HG03432 (cell line): ENCODE measurements around the gene HACD3.
"Not testable (repeated sequence)": the region's sequence is repeated elsewhere in the genome, so short reads cannot be mapped to it uniquely, and the experiment has no call there.

Source experiments
- ATAC-seq: cut with Tn5 transposase; IDR thresholded peaks from one replicate; pipeline ENCODE4 v1.9.1; 2021; ENCODE audit warnings: mild to moderate bottlenecking, moderate library complexity; ENCODE audit not compliant: unreplicated experiment

Gene HACD3

DNA sequence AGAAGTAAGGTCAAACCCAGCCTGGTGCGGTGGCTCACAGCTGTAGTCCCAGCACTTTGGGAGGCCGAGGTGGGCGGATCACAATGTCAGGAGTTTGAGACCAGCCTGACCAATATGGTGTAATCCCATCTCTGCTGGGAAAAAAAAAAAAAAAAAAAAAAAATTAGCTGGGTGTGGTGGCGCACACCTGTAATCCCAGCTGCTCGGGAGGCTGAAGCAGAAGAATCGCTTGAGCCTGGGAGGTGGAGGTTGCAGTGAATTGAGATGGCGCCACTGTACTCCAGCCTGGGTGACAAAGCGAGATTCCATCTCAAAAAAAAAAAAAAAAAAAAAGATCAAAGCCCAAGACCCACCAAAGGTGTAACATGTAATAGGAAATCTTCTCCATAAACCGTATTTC is 19.0 kb downstream of the HACD3 start:
- not testable (repeated sequence) for ATAC-seq

GRCh38 chr15:65550681-65551098 is 20.4 kb downstream of the HACD3 start:
- ATAC-seq = no peak

- ATAC-seq = no peak
These were observed 20.9 kb downstream of the HACD3 start for GRCh38 chr15:65551183-65551582.

DNA sequence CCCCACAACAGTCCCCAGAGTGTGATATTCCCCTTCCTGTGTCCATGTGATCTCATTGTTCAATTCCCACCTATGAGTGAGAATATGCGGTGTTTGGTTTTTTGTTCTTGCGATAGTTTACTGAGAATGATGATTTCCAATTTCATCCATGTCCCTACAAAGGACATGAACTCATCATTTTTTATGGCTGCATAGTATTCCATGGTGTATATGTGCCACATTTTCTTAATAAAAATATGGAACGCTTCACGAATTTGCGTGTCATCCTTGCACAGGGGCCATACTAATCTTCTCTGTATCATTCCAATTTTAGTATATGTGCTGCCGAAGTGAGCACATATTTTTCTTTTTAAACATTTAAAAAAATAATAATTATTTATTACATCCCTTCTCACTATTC is 22.6 kb downstream of the HACD3 start:
- ATAC-seq = not testable (repeated sequence)

- no peak for ATAC-seq
These were observed 23.4 kb downstream of the HACD3 start for GRCh38 chr15:65553691-65554090.

- ATAC-seq = no peak
These were observed 26.4 kb downstream of the HACD3 start for GRCh38 chr15:65556622-65557021.

DNA sequence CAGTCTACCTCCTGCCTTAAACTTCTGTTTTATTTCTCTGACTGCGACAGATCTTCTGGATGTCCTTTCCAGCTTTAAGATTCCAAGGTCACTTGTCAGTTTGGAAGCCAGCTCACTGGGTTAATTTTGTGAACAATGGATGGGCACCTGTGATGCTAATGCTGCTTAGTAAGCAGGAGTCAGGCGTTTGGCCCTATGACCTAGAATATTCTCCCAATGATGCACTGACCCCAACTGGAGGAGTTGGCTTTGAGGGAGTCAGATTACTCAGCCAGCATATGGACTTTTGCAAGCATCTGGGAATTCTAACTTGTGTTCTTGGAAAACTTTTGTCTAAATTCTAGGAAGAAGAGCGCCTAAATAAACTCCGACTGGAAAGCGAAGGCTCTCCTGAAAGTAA is 28.1 kb downstream of the HACD3 start:
- no peak for ATAC-seq

DNA sequence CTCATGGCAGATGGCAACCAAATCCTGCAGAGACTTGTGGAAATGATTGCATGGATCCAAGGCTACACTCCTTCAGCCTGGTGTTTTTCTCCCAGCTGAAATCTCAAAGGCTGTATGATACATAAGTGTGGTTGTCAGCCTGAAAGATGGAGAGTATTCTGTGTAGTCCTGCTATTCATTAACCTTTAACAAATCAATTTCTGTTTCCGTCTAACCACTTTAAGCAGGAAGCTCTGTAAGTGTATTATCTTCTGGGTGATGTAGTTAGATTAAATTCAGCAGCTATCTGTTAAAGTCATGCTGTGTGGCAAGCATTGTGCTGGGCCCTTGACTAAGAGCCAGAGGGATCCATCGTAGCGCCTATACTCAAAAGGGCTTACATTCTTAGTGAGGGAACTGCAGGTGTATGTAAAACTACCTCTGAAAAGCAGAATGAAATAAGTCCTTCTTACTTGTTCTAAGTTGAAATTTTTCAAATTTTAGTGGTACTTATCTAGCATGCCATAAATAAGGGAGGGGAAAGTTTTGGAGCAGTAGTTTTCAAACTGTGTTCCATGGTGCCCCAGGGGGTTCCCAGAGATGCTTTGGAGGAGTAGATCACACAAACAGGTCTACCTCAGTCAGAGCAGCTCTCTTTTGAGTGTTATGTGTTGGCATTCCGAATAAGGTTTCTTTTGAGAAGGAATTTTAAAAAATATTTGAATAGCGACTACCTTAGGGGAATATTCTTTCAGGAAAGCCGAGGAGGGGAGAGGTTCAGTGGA is 28.9 kb downstream of the HACD3 start:
- ATAC-seq = no peak

DNA sequence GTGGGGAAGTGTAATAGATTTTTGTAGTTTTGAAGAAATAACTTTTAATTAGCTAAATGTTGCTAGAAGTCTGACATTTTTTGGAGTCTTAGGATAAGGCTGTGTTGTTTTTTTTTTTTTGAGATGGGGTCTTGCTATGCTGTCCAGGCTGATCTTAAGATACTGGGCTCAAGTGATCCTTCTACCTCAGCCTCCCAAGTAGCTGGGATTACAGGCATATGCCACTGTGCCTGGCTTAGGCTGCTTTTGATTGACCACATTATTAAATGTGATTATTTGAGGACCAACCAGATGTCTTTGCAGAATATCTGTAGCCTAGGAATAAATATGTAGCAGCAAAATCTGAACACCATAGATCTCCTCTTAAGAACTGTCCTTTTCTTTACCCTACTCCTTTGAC is 29.7 kb downstream of the HACD3 start:
- no peak for ATAC-seq

DNA sequence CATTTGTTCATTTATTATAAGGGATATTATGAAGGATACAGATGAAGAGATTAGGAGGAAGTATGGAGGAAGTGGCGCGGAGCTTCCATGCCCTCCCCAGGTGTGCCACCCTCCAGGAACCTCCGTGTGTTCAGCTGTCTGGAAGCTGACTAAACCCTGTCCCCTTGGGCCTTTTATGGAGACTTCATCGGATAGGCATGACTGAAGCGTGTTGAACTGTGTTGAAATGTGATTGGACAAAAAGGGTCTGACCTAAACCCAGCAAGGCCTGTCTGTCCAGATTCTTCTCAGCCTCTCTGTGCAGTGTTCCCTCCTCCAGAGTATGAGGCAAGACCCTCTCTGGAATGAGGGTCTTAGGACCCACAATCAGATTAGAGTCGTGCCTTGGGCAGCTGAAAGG is 31.7 kb downstream of the HACD3 start:
- no peak for ATAC-seq

DNA sequence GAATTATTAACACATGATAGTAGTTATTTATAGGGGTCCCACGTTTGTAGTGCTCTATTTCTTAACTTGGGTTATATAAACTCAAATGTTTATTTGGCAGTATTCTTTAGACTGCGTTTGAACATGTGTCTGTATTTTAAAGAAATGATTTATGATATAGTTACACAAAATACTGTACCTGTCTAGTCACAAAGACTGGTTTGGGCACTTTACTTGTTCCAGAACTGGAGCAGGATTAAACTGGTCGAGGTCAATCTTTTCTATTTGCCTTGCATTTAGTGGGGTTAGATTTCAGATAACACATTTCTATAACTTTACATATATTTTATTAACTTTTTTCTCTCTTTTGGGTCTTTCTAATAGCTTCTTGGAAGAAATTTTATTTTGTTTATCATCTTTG is 39.5 kb downstream of the HACD3 start:
- no peak for ATAC-seq

DNA sequence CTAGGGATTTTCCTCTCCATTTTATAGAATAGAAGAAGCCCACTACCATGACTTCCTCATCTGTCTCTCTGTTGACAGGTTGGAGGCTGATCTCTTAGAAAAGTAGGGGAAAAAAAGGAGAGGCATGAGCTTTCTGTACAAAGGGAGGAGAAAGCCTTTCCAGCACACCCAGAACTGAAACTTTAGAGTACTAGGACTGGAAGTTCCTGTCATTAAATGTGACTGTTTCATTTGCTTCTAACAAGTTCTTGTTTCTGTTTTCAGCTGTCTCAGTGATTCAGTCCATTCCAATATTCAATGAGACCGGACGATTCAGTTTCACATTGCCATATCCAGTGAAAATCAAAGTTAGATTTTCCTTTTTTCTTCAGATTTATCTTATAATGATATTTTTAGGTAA is 41.7 kb downstream of the HACD3 start:
- no peak for ATAC-seq

DNA sequence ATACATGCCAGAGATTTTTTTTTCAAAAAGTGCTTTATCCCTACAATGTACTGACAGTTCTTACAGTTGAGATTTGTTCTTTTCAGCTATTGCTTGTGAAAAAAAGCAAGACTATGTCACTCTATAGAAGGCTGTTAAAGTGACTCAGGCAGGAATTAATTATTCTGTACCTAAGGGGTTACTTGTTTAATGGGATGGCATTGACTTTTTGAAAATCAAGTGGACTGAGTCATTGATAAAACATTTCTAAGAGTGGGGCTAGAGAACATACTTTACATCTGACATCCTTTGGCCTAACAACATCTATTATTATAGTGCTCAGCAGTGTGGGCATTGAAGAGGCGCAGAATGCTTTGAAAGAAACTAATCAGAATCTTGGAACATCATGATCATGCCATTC is 46.4 kb downstream of the HACD3 start:
- ATAC-seq = no peak

DNA sequence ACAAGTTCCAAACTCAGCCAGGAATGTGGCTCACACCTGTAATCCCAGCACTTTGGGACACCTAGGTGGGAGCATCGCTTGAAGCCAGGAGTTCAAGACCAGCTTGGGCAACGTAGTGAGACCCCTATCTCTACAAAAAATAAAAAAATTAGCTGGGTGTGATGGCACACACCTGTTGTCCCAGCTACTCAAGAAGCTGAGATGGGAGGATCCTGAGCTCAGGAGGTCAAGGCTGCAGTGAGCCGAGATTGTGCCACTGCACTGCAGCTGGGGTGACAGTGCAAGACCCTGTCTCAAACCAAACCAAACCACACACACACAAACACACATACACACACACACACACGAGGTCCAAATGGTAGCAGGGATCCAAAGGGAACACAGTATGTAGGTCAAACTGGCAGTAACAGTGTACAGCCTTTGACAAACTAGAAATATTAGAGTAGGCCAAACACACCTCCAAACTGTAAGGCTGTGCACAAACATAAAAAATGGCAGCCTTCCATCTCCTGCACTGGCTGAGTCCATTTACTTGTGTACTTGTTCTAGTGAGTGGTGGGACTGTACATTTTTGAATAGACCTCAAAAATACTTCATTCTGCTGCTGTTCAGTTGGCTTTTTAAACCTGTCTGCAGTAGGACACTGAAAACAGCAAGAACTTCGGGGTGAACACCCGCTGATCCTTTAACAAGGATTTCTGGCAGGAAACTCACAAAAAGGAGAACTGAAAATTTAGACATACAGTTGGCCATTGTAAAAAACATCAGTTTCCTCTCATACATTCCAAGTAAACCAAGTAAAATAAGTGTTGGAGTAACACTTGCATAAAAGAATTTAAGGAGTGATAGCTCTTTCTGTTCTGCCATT is 47.1 kb downstream of the HACD3 start:
- ATAC-seq = no peak

GRCh38 chr15:65578904-65579728 is 48.9 kb downstream of the HACD3 start:
- ATAC-seq = no peak

- ATAC-seq = no peak
These were observed 49.5 kb downstream of the HACD3 start for GRCh38 chr15:65579762-65580161.

GRCh38 chr15:65580287-65580686 is 50.0 kb downstream of the HACD3 start:
- ATAC-seq = no peak

DNA sequence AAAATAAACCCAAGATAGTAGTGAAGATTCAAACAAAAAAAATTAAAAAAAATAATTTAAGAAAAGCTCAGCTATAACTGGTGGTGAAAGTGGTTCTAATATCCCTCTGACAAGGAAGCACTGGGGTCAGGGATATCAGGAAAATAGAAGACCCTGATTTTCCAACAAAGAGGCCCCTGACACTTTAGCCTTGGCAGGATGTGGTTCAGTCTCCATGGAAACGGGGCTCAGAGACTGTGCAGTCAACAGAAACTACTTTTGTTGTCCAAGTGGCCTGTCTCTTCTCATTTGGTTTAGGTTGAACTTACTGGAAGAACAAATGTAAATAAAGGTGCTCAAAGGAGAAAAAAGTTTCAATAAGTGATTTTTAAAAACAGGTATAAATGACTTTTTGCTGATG is 53.4 kb downstream of the HACD3 start:
- no peak for ATAC-seq

- no peak for ATAC-seq
These were observed 54.0 kb downstream of the HACD3 start for GRCh38 chr15:65584241-65584640.

GRCh38 chr15:65587094-65587493 is 56.8 kb downstream of the HACD3 start:
- no peak for ATAC-seq

DNA sequence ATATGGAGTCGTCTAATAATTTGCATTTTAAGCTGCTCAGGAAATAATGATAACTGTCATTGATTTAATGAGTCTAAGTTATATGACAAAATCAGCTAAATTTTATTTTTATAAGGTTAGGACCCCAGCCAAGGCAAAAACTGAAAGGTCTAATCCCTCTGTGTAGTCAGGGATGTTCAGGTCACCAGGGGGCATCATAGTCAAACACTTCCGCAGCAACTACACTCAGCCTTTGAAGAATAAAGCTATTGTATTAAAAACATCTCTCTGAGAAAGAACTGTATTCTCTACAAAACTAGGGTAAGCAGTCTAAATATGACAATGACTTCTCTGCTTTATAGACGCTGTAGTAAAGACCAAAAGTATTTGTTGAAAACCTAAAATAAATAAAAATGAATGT is 65.7 kb downstream of the HACD3 start:
- no peak for ATAC-seq
